ENCODE data around the gene FBXL13.
A peak's percentile ranks its signal among the peaks of the same experiment; 100 is the strongest.
"Not testable (repeated sequence)": the region's sequence is repeated elsewhere in the genome, so short reads cannot be mapped to it uniquely, and the experiment has no call there.

Gene FBXL13

DNA sequence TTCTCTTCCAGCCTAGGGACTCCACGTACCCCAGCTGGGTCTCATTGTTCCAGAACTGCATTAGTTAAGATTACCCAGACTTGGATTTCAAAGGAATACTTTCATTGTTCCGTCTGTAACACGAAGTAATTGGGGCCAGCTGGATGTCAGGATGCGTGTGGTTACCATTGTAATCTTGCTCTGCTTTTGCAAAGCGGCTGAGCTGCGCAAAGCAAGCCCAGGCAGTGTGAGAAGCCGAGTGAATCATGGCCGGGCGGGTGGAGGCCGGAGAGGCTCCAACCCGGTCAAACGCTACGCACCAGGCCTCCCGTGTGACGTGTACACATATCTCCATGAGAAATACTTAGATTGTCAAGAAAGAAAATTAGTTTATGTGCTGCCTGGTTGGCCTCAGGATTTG lies 140.8 kb downstream of the FBXL13 start:
- peak; percentile 89 for DNase-seq

DNA sequence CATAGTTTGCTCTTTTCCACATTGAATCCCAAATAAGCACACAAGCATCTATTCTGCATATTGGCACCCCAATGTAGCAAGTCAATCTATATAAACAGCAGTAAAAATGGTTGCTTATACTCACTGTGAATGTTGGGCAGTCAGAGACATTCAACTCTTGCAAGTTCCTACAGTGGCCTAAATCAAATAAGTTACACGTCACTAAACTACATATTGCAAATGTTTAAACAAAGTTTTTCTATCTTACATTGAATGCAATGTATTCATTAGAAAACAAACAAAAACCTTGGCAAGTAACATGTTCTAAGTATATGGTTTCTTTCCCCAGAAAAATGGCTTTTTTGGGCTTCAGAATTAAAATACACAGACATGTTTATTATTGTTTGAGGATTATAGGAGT lies 142.8 kb downstream of the FBXL13 start:
- no peak for DNase-seq

DNA sequence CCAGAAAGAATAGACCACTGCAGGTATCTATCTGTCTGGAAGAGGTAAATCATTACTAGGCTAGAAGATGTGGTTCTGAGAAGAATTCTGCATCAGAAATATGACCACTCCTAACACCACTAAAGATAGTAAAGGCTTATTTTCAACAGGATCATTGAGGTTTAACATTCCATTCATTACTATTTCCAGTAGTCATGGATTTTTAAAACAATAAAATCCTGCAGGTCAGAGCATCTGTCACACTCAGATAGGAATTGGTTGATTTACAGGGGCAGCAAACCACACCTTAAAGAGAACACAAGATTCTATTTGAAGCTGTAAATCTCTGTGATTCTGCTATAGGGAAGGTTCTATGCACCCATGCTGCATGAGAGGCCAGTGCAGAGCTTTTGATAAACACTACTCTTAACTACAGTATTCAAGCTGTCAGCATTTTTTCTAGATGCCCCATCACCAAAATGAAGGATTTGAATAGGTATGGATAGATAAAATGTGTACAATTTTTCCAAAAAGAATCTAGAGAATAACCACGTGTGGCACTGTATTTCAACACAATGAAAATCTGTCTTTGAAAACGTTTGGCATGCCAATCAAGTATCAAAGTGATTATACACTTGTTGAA lies 147.2 kb downstream of the FBXL13 start:
- peak; percentile 39 for DNase-seq

GRCh38 chr7:102926783-102927140 lies 147.8 kb downstream of the FBXL13 start:
- no peak for DNase-seq

GRCh38 chr7:102925976-102926782 lies 148.4 kb downstream of the FBXL13 start:
- DNase-seq: peak; percentile 65

DNA sequence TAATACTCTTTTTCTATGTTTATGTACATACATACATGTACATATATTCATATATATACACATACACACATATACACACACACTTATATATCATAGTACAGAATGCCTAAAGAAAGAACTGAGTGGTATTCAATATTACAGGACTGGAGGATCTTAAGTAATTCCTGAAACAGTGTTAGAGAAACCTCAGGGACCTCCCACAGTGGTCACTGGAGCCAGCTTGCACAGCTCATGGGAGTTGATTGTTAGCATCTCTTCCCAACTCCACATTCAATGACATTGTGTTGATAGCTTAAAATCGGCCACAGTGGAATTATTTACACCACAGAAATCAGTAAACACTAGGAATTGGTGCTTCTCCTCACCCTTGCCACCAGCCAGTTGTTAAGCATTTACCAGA lies 155.8 kb downstream of the FBXL13 start:
- no peak for DNase-seq

DNA sequence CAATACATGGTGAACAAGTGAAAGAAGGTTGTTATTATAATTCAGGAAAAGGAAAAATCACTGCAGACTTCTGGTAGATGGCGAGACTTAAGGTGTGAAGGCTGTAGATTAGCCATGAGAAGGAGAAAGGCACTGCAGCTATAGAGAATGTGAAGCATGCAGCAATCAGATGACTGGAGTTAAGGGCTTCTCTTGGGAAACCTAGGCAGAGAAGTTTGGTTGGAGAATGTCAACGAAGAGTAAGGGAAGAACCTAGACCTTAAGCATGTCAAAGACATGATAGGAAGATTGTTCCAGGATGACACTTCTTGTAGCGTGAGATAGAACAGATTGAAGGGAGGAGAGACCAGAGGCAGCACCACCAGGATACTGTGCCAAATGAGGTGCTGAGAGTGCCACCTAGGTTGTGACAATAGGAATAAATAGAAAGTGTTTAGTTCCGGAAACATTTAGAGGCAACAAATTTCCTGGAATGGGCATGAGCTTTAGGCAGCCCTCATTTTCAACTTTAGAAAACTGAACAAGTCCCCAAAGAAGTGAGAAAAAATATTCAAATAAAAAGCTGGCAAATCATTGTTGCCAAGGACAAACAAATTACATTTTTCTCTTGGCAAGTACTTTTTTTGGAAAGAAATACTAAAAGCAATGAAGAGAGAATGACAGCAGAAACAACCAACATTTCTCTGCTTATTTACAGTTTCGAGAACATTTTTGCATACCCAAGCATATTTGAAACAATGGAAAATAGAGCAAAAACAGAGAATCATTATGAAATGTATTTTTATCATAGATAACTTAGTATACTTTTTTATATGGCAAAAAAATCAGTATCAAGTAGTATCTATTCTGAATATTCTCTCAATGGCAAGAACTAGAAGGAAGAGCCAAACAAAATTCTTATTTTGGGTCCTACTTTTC lies 156.9 kb downstream of the FBXL13 start:
- no peak for DNase-seq

DNA sequence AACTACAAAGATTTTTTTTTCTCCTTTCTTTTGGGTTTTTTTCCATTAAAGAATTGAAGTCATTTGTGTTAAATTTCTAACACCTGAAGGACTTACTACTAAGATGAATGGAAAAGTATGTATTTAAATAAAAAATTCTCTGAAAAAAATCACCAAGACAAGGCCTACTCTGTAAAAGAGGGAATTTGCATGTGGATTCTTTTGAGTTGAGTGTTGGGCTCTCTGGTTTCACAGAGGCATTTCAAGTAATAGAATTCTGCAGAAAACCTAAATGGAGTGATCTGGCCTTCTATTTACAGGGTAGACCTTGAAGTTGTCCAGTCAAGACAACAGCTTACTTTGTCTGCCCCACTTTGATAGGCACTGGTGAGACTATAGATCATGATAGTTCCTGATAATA lies 157.7 kb downstream of the FBXL13 start:
- peak; percentile 64 for DNase-seq

DNA sequence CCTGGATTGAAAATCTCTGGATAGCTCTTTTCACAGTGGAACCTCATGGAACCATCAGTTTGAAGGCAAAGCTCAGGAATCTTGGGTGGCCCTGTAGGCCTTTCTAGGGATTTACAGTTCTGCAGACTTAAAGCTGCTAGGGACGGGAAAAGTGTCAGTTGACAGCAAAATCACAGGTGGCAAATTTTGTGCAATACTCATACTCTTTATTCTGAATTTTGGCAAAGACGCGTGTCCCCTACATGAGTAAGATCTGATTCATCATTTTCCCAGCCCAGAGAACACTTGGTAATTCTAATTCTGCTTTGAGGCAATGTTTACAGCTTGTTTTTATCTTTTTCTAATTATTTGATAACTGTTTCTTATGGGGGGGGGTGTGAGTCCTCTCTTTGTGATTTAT lies 158.2 kb downstream of the FBXL13 start:
- peak; percentile 76 for DNase-seq

DNA sequence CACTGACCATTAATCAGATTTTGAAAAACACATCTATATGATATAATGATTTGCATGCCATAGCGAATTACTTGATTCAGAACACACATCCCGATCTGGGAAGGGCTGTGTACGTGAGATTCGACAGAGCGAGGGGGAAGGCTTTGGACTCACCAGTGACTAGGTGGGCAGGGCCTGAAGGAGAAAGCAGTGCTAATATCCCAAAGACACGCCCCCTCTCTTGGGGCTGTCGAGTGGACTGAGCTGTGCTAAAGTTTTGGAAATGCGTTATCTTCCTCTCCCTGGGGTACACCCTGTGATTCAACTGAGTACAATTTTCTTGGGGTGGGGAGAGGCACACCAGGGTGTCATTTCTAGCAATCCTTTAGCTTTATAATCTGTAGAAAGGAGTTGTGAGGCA lies 160.0 kb downstream of the FBXL13 start:
- DNase-seq: peak; percentile 86

GRCh38 chr7:102913826-102914225 lies 160.8 kb downstream of the FBXL13 start:
- no peak for DNase-seq

GRCh38 chr7:102912742-102913141 lies 161.9 kb downstream of the FBXL13 start, which contains the start of gene LRRC17:
LRRC17 (plus strand) TSS chr7:102913000; CDS start chr7:102933914, 20,914 bp downstream.
- DNase-seq: peak; percentile 80

DNA sequence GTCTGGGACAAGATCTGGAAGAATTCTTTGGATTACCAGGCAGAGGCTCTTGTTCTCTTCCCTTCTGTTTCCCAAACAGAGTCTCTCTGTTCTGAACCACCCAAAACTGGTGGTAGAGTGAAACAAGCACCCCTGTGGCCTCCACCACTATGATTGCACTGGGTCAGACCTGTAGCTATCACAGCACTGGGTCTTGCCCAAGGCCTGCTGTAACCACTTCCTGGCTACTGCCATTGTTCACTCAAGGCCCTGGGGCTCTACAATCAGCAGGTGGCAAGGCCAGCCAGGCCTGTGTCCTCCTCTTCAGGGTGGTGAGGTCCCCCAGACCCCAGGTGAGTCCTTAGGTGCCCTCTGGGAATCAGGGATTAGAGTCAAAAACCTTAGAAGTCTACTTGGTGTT lies 165.9 kb downstream of the FBXL13 start:
- no peak for DNase-seq

GRCh38 chr7:102903576-102903975 lies 171.0 kb downstream of the FBXL13 start:
- DNase-seq: not testable (repeated sequence)

GRCh38 chr7:102902052-102902451 lies 172.5 kb downstream of the FBXL13 start:
- not testable (repeated sequence) for DNase-seq

- no peak for DNase-seq
Measured at GRCh38 chr7:102898532-102898859, 176.1 kb downstream of the FBXL13 start.

DNA sequence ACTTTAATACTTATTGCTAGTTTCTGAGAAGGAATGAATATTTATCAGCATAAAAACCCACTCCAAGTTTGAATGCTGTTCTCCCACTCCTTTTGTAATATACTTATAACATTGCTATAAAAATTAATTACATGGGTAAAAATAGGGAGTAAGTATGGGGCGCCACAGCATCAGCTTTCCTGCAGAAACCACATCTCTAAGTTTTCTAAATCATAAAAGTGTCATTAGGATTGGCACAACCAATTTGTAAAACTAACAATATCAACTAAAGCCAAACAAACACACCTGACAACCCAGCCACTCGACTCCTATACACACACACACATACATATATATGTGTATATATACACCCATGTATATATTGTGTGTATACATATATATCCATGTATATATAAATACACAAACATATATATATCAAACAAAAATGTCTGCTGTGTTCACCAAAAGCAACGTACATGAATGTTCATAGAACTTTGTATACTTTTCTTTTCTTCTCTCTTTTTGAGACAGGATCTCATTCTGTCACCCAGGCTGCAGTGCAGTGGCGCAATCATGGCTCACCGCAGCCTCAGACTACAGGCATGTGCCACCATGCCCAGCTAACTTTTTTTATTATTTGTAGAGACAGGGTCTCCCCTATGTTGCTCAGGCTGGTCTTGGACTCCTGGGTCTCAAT lies 176.6 kb downstream of the FBXL13 start:
- no peak for DNase-seq

GRCh38 chr7:102897211-102897631 lies 177.4 kb downstream of the FBXL13 start:
- DNase-seq: no peak

- DNase-seq: no peak
Measured at GRCh38 chr7:102896585-102896984, 178.0 kb downstream of the FBXL13 start.

- DNase-seq: no peak
Measured at GRCh38 chr7:102895602-102896001, 179.0 kb downstream of the FBXL13 start.

- no peak for DNase-seq
Measured at GRCh38 chr7:102892631-102893278, 181.8 kb downstream of the FBXL13 start.

DNA sequence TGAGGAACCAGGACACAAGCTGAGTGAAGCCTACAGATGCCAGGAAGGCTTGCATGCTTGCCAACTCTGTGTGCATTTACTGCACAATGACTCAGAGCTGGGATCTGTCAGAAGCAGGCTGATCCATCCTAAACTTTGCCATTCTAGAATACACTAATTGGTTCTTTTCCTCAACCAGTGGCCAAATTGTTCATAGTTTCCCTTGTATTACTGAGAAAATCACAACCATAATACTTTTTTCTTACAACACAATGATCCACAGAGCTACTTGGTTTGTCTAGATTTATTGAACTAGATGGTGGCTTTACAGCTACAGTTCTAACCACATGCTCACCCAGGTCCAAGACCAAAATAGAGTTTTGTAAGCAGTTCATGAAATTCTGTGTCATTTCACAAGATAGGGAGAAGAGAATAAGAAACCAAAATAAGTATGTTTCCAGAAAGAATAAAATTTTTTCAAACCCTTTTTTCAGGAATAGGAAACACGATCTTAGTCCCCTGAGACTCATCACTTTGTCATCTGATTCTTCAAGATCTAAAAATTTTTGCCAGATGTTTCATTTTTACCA lies 182.8 kb downstream of the FBXL13 start:
- peak; percentile 90 for DNase-seq
